HT1080 (cell line): ENCODE data around the gene EPG5. TPM values are rescaled to one million over a fixed set of nuclear protein-coding genes. Genes with fewer than 3 reads are reported as not detected.
"Not testable (repeated sequence)": the region's sequence is repeated elsewhere in the genome, so short reads cannot be mapped to it uniquely, and the experiment has no call there.

Experiments
- DNase-seq: peaks from one replicate; pipeline ENCODE4 v3.0.0-alpha.2; 2015; ENCODE audit warnings: low read depth
- small RNA-seq: library from RNA; depleted of rRNA; stranded (forward); fragments of <200 nt; gene quantifications from one replicate; pipeline ENCODE3, GENCODE V24; 2014
- total RNA-seq: library from RNA; depleted of rRNA; stranded (reverse); fragments of >200 nt; shearing (Covaris generic); gene quantifications from 2 replicates; pipeline ENCODE4 v1.2.3, GENCODE V29; 2014; rRNA removed

EPG5 gene
- total RNA-seq, 1 experiment from 2014 or later = 12.7 TPM

GRCh38 chr18:45818765-45819164 lies 148.4 kb downstream of the EPG5 start:
- not testable (repeated sequence) for DNase-seq

- no peak for DNase-seq
Measured at GRCh38 chr18:45817543-45817942, 149.6 kb downstream of the EPG5 start.

GRCh38 chr18:45814733-45815132 lies 152.4 kb downstream of the EPG5 start:
- not testable (repeated sequence) for DNase-seq

- DNase-seq = peak; percentile 32
Measured at GRCh38 chr18:45807144-45807543, 160.0 kb downstream of the EPG5 start.

- DNase-seq = peak; percentile 29
Measured at GRCh38 chr18:45806226-45806625, 160.9 kb downstream of the EPG5 start.

- DNase-seq = no peak
Measured at GRCh38 chr18:45805551-45805950, 161.6 kb downstream of the EPG5 start.

GRCh38 chr18:45802814-45803492 lies 164.2 kb downstream of the EPG5 start:
- peak; percentile 96 for DNase-seq

- DNase-seq = peak; percentile 32
Measured at GRCh38 chr18:45801416-45802004, 165.6 kb downstream of the EPG5 start.

Small RNAs within 50 kb of the gene (small RNA-seq; reads per million reads assigned to genes)
- not detected for gene RN7SKP26

Other genes starting within 250 kb of the EPG5 start
- gene SLC14A1, start 243.1 kb downstream of the EPG5 start, total RNA-seq = 37.6 and 44.9 TPM in 2 replicates
- gene SIGLEC15, start 141.7 kb downstream of the EPG5 start, total RNA-seq = 7.5 and 9.1 TPM in 2 replicates
- gene PSTPIP2, start 104.9 kb upstream of the EPG5 start, total RNA-seq = 3.2 and 4.0 TPM in 2 replicates
- gene ATP5F1A, start 131.0 kb upstream of the EPG5 start, total RNA-seq = 702 and 723 TPM in 2 replicates
- gene HAUS1, start 137.1 kb upstream of the EPG5 start, total RNA-seq = 51.9 and 54.2 TPM in 2 replicates